ENCODE data around the gene PARD3.
"Not testable (repeated sequence)": the region's sequence is repeated elsewhere in the genome, so short reads cannot be mapped to it uniquely, and the experiment has no call there.

The PARD3 gene

DNA sequence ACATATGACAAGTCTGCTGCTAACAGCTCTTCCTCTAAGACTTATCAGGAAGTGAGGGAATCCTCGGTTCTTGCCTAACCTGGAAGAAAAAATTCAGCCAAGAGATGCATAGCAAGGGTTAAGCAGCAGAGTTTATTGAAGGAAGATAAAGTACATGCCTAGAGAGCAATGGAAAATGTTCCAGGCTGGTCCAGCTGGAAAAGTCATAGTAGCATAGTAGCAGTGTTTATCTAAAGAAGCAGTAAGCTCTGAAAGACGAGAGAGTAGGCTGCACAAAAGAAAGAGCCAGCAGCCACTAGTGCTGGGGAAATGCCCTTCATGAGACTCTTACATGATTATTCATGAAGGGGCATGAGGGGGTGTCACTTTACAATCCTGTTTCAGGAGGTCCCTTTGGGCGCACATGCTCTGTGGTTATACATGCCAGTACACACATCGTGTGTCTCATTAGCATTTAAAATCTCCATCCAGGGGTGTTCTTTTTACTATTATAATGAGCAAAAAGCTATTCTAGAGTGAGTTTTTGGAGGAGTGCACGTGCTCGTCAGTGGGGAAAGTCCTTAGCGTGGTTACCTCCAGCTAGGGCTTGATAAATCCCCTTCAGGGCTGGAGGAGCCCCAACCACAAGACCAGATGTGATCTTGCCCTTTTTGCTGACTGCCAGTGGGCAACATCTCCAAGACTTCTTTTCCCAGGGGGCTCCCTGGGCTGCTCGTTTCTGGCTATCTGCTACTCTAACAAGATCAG lies 716.1 kb downstream of the PARD3 start:
- DNase-seq (ENCODE audit: low spot score): no peak

DNA sequence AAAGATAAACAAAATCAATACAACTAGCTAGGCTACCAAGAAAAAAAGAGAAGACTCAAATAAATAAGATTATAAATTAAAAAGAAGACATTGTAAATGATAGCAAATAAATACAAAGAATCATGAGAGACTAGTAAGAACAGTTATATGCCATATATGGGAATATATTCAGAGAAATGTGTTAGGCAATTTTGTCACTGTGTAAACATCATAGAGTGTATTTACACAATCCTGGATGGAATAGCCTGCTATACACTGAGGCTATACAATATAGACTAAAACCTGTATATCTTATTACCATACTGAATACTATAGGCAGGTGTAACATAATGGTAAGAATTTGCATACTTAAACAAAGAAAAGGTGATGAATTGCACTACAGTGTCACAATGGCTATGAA lies 717.4 kb downstream of the PARD3 start:
- no peak for DNase-seq (ENCODE audit: low spot score)

DNA sequence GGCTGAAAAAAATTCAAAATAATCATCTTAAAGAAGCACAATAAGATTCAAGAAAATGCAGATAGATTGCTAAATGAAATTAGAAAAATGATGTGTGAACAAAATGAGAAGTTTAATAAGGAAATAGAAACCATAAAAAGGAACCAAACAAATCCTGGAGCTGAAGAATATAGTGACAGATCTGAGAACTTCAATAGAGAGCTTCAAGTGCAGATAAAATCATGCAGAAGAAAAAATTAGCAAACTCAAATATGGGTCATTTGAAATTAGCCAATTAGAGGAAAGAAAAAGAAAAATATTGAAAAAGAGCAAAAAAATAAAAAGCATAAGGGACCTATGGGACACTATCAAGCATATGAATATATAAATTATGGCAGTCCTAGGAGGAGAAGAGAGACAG lies 720.1 kb downstream of the PARD3 start:
- DNase-seq (ENCODE audit: low spot score): no peak

GRCh38 chr10:34094146-34094696 lies 720.9 kb downstream of the PARD3 start:
- DNase-seq (ENCODE audit: low spot score): no peak

DNA sequence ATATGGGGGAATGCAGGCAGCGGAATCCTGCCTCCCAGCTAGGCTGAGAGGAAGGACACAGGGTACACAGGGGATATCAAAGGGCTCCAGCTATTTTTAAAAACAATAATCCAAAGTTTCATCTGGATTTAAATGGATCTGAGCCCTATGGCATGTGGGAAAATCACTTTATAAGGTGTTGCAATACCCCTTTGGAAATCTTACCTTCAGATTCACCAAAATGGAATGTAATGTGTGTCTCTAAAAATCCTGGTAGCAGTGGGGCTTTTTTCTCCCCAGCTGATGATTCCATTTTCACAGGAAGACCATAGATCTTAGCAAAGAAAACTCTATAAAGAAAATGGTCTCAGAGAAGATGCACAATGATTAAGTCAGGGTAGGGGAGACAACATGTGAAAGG lies 722.2 kb downstream of the PARD3 start:
- DNase-seq (ENCODE audit: low spot score): no peak

DNA sequence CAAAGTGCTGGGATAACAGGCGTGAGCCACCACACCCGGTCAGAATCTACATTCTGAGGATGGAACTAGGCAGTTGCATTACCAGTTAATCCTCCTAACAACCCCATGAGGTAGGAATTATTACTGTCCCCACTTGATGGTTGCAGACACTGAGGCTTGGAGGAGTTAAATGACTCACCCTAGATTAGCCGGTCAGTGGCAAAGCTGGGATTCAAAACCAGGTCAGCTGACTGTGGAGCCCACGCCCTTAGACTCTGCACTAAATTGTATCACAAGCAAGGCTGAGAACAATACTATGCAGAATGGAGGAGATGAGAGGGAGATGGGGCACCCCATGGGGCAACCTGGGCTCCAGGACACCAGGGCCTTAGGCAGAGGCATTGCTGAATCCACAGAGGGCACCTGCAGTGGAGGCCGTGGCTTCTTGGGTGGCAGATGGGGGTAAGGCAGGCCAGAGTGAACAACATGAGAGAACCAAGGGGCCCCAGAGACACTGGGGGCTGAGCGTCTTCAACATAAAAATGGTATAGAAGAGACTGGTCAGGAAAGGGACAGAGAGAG lies 723.4 kb downstream of the PARD3 start:
- DNase-seq (ENCODE audit: low spot score): no peak

GRCh38 chr10:34089253-34089652 lies 725.8 kb downstream of the PARD3 start:
- DNase-seq (ENCODE audit: low spot score): no peak

GRCh38 chr10:34088208-34088794 lies 726.8 kb downstream of the PARD3 start:
- no peak for DNase-seq (ENCODE audit: low spot score)

DNA sequence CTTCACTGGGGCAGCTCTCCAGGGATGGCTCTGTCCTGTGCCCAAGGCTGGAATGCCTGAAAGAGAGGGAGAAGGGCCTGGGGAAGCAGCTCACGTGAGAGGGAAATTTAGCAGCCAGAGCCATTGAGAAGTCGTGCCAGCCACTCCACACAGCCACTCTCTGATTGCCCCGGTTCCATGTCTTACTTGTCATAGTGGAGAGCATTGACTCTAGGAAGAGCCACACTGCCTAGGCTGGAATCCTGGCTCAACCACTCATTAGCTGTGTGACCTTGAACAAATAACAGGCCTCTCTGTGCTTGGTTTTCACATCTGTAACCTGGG lies 728.0 kb downstream of the PARD3 start:
- DNase-seq (ENCODE audit: low spot score): no peak

DNA sequence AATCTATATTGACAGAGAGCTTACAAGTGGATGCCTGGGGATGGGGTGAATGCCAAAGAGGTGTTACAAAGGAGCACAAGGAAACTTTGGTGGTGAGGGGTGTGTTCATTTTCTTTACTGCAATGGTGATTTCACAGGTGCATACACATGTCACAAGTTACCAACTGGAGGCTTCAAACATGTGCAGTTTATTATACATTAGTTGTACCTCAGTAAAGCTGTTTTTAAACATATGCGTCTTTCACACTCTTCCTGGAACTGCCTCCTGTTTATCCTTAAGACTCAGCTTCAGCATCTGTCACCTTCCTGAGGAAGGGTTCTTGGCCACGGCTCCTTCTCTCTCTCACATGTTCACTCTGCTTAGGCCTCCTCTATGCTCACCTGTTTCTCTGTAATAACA lies 731.5 kb downstream of the PARD3 start:
- no peak for DNase-seq (ENCODE audit: low spot score)

DNA sequence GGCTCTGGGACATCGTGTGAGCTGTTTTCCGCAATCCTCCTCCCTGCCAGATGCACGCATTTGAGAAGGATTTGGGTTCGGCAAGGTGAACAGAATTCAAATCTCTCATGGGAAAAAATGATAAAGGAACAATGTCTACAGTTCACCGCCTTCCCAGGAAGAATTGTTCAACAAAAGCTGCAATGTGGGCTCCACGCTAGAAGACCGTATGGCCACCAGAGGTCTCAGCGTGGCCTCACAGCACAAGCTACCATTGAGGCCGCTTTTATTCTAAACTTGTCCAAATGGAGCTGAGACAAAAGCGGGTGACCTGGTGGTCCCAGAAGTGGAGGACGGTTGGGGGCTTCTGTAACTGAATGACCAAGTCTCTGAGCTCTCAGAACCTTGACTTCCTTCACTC lies 733.1 kb downstream of the PARD3 start:
- DNase-seq (ENCODE audit: low spot score): no peak

DNA sequence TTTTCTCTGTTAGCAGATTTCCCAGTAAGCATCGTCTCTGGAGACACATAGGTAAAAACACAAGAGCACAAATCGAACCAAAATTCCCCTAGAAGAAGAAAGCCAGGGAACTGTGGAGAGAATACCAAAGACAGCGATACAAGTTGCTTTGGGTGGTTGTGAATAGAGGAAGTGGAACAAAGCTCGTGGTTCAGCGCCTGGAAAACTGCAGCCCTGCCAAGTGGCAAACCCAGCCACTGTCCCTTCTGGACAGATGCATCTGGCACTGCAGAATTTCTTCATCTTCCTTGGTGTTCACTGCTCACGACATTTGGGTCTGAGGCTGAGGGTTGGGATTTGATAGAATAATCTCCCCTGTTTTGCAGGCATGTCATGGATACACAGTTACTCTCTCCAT lies 733.8 kb downstream of the PARD3 start:
- DNase-seq (ENCODE audit: low spot score): no peak

DNA sequence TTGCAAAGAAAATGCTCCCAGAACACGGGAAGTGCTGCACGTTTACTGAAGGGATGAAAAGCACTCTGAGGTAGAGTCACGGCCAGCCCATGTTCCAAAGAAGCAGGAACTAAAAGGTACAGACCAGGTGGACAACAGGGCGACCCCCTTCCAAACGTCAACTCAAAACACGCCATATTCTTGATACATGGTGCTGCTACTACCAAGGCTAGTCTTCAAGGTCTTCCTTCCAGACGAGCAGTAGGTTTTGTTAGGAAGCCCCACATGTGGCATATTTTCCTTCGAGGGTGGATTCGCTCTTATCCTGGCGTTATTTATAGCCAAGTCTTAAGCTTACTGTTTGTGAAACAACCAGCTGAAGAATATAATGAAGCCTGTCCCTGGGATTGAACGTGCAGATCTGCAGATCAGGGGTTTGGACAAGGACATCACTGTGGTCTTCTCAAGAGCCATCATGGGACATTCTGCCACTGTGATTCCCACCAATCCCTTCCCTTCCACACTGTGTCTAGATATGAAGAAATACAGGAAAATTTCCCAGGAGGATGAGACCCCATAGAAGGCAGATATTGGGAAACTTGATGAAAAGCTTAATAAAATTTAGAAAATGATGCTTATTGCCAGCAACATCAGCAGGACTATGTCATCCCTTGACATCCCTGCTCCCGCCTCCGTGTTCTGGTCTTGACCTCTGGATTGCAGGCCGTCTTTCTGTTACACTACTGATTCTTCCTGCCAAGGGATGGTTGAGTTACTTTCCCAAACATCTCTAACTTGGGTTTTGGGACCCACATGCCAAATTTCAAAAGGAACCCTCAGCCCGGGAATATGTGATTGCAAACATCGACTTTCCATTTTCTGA lies 734.4 kb downstream of the PARD3 start:
- no peak for DNase-seq (ENCODE audit: low spot score)

GRCh38 chr10:34079702-34080484 lies 735.2 kb downstream of the PARD3 start:
- no peak for DNase-seq (ENCODE audit: low spot score)

- DNase-seq (ENCODE audit: low spot score): no peak
Observed at GRCh38 chr10:34078745-34079470, 736.2 kb downstream of the PARD3 start.

DNA sequence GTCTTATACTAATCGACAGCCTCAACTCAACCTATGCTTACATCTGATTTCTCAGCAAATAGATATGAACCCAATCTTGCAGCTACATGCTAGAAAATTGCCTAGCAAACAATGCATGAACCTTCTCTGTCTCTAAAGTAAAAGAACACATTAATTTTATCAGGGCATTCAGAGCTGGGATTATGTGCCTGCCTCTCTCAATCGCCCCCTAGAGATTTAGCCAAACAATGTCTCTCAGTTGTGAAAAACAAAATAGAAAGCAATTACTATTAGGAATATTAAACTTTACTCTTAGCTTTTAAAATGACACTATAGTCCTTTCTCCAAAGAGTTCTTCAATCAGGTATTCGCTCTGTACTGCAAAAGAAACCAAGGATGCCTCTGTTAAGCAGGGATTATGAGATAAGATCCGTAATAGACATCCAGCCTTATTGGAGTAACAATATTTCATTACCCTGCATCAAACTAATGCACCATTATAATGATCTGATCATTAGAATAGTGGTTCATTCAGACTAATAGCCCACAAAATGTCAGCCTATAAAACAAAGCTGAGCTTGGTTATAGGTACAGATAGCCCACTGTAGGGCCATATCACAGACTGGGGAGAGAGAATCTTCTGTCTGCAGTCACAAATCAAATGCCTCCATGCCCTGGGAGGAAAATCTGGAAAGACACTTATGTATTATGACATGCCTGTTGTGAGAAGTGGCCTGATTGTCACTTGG lies 736.9 kb downstream of the PARD3 start:
- DNase-seq (ENCODE audit: low spot score): no peak

- DNase-seq (ENCODE audit: low spot score): no peak
Observed at GRCh38 chr10:34076443-34076842, 738.7 kb downstream of the PARD3 start.

- DNase-seq (ENCODE audit: low spot score): no peak
Observed at GRCh38 chr10:34075254-34075926, 739.7 kb downstream of the PARD3 start.

- DNase-seq (ENCODE audit: low spot score): no peak
Observed at GRCh38 chr10:34074051-34074450, 741.0 kb downstream of the PARD3 start.

DNA sequence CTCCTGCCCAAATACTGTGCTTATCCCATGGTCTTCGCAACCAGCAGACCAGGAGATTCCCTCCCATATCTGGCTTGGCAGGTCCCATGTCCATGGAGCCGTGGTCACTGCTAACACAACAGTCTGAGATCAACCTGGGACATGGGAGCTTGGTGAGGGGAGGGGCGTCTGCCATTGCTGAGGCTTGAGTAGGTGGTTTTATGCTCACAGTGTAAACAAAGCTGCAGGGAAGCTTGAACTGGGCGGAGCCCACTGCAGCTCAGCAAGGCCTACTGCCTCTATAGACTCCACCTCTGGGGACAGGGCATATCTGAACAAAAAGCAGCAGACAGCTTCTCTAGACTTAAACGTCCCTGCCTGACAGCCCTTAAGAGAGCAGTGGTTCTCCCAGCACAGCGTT lies 747.4 kb downstream of the PARD3 start:
- not testable (repeated sequence) for DNase-seq (ENCODE audit: low spot score)
